HG03520 (cell line): ENCODE results near the gene GFOD1.
"Not testable (repeated sequence)": the region's sequence is repeated elsewhere in the genome, so short reads cannot be mapped to it uniquely, and the experiment has no call there.

Experiments
- ATAC-seq: cut with Tn5 transposase; IDR thresholded peaks from one replicate; pipeline ENCODE4 v1.9.1; 2021; ENCODE audit warnings: mild to moderate bottlenecking, moderate library complexity; ENCODE audit not compliant: unreplicated experiment

Gene GFOD1

GRCh38 chr6:13466304-13467215, 20.8 kb downstream of the GFOD1 start:
- ATAC-seq, result no peak

- no peak for ATAC-seq
These were observed 21.7 kb downstream of the GFOD1 start for GRCh38 chr6:13465734-13466133.

- ATAC-seq, result no peak
These were observed 23.5 kb downstream of the GFOD1 start for GRCh38 chr6:13463941-13464340.

GRCh38 chr6:13463328-13463717, 24.1 kb downstream of the GFOD1 start:
- no peak for ATAC-seq

GRCh38 chr6:13462458-13463327, 24.7 kb downstream of the GFOD1 start:
- ATAC-seq, result no peak

GRCh38 chr6:13461805-13462204, 25.6 kb downstream of the GFOD1 start:
- no peak for ATAC-seq

GRCh38 chr6:13461307-13461706, 26.1 kb downstream of the GFOD1 start:
- ATAC-seq, result no peak

- not testable (repeated sequence) for ATAC-seq
These were observed 27.1 kb downstream of the GFOD1 start for GRCh38 chr6:13460289-13460688.

- ATAC-seq, result no peak
These were observed 29.8 kb downstream of the GFOD1 start for GRCh38 chr6:13457577-13457976.

GRCh38 chr6:13455552-13455966, 31.8 kb downstream of the GFOD1 start:
- no peak for ATAC-seq

- no peak for ATAC-seq
These were observed 32.8 kb downstream of the GFOD1 start for GRCh38 chr6:13454286-13455221.

GRCh38 chr6:13453771-13454251, 33.6 kb downstream of the GFOD1 start:
- ATAC-seq, result no peak

GRCh38 chr6:13453153-13453552, 34.2 kb downstream of the GFOD1 start:
- ATAC-seq, result no peak

GRCh38 chr6:13452346-13453117, 34.9 kb downstream of the GFOD1 start:
- no peak for ATAC-seq

- ATAC-seq, result no peak
These were observed 36.1 kb downstream of the GFOD1 start for GRCh38 chr6:13451181-13451895.

GRCh38 chr6:13450628-13451027, 36.8 kb downstream of the GFOD1 start:
- ATAC-seq, result no peak

GRCh38 chr6:13447949-13448724, 39.3 kb downstream of the GFOD1 start:
- no peak for ATAC-seq

GRCh38 chr6:13446381-13446780, 41.0 kb downstream of the GFOD1 start:
- no peak for ATAC-seq
